COLO668 (cell line): Measurements from ENCODE around the gene TMEM156.

ENCODE experiments used
- DNase-seq: peaks from one replicate; lab custom pipeline; 2025; ENCODE audit not compliant: unreplicated experiment; lab: John Stamatoyannopoulos, UW

The TMEM156 gene

DNA sequence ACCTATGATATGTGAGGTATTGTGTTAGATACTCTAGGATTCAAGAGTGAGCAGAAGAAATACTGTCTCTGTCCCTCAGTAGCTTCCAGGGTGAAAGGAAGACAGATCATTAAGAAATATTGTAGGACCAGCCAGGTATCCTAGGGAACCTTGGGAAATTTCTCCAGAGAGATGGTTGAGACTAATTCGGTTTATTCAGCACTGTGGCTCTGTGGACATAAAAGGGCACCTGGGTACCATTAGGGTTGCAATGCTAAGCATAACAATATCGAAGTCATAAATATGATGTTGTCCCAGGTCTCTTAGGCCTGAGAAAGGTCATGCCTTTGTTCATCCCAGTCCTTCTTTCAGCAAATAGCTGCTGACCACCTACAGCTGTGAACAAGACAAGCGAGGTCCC is 103.6 kb downstream of the TMEM156 start:
- no peak for DNase-seq

GRCh38 chr4:38926896-38927295 is 105.3 kb downstream of the TMEM156 start:
- no peak for DNase-seq

DNA sequence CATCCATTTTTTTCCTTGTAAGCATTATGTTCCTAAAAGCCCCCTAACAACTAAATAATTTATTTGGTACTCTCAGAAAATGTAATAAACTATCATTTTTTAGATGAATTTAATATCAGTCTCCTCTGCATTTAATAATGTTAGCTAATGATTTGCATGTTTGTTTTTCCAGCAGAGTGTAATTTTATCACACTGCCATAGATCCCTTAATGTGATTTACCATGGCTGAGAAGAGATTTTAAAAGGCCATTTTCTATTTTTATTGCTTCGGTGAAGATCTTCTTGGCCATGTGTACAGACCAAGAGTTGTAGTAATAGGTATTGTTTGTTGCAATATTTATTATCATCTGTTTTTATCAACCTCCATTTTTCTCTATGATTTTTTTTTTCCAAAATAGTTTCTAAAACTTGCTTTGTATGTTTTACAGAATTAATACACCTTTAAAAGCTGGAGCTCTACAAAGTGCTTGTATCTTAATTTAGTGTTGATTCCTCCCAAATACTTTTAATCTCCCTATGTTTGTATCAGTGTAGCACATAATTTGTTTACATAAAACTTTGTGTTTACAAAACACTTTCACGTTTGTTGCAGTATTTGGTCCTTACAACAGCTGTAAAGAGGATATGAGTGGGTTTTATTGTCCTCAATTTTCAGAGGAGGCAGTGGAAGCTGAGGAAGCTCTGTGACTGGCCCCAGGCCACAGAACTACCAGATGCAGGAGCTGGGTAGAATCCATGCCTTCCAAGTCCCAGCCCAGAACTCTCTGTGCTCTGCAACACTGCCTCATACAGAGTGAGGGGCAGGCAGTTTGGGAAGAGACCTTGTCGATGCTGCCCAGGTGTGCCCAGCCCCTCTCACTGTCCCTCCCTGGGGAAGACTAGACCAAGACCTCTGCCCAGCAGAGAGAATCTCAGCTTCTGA is 106.5 kb downstream of the TMEM156 start:
- no peak for DNase-seq

DNA sequence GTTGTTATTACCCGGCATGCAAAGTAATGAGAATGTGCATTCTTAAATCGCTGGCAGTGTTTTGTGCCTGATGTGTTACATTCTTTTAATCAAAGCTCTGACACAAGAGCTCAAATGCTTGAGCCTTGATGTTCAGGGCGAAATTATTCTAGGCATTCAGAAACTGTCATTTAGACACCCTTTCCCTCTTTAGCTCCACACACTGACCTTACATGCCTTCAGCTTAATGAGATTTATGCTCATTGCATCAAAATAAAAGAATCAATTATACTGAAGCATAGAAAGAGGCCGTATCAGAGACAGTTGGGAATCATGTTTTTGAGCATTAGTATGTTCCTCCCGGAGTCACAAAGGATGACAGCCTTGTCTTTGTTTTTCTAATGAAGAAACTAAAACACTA is 107.9 kb downstream of the TMEM156 start:
- no peak for DNase-seq

DNA sequence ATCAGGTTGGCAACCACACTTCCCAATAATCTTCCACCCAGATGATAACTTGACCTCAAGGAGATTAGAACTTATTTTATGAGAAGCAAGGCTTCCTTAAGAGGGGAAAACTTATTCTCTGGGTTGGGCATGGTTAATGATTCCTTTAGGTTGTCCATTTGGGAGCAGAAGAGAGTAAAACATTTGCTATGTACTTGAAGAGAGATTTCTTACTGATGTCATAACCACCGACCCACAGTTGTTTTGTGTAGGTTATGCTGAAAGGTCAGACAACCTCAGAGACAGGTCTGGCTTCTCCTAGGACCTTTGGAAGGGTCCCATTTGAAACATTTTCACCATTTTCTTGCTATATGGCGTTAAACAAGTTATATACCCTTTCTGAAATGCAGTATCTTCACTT is 108.5 kb downstream of the TMEM156 start:
- DNase-seq, result no peak

- no peak for DNase-seq
Observed at GRCh38 chr4:38921151-38921550, 111.1 kb downstream of the TMEM156 start.

DNA sequence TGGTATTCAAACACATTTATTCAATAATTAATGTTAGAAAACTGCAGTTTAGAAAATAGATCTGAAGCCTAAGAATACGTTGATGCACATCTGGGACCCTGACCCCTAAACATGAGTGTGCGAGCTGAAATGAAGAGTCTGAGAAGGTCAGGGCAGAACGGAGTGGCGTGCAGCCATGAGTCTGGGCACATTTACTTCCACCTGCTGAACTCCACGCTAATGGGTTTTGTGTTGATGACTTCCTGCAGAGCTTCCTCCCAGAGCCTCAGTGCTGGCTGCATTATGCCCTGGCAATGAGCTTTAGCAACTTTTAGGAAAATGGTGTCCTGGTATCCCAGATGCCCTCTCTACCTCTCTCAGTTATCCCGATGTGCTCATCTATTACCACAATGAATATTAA is 111.5 kb downstream of the TMEM156 start:
- peak; percentile 8 for DNase-seq

DNA sequence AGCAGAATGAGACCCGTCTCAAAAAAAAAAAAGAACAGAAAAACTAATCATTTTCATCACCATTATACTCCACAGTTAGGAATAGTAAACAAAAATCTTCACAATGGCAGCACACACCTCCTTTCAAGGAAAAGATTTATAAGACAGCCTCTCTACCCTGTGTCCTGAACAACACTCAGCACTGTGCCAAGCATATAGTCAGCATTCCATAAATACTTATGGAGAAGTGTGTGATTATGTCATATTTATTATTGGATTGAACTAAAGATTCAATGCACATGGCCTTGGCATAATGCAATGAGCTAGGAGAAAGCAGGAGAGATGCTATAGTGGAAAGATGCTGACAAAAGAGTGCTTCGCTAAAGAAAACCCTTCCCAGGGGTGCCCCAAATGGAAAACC is 112.0 kb downstream of the TMEM156 start:
- DNase-seq, result no peak

GRCh38 chr4:38919494-38919893 is 112.7 kb downstream of the TMEM156 start:
- no peak for DNase-seq

GRCh38 chr4:38917481-38918025 is 114.7 kb downstream of the TMEM156 start:
- DNase-seq, result no peak
